Rectal smooth muscle tissue (tissue), 1 donor: ENCODE results near the gene ACTN4.
A peak's percentile ranks its signal among the peaks of the same experiment; 100 is the strongest.
"Not testable (repeated sequence)": the region's sequence is repeated elsewhere in the genome, so short reads cannot be mapped to it uniquely, and the experiment has no call there.

ENCODE experiments used
- H3K27ac ChIP-seq: one replicate; pipeline ENCODE4 v1.7.0; 2013; ENCODE audit warnings: low read depth, low read length, inconsistent platforms
- H3K27me3 ChIP-seq: one replicate; pipeline ENCODE4 v1.7.0; 2013; ENCODE audit warnings: low read length; ENCODE audit not compliant: control insufficient read depth, insufficient read depth
- H3K36me3 ChIP-seq: one replicate; pipeline ENCODE4 v1.7.0; 2013; ENCODE audit warnings: low read length; ENCODE audit not compliant: control insufficient read depth, insufficient read depth
- H3K4me1 ChIP-seq: one replicate; pipeline ENCODE4 v1.7.0; 2013; ENCODE audit warnings: low read length; ENCODE audit not compliant: control insufficient read depth, insufficient read depth
- H3K4me3 ChIP-seq: one replicate; pipeline ENCODE4 v1.7.0; 2013; ENCODE audit warnings: low read length
- H3K9ac ChIP-seq: one replicate; pipeline ENCODE4 v1.7.0; 2013; ENCODE audit warnings: low read length

ACTN4 gene

GRCh38 chr19:38647368-38647965, at the start of gene ACTN4:
ACTN4 (plus strand) TSS chr19:38647649; CDS start chr19:38647746, 97 bp downstream.
- Histone ChIP-seq H3K9ac (peak within 1 kb of the TSS; percentile 82), H3K4me1 (peaks cover 18% of the 10 kb centered on the region), H3K4me3 (peak within 1 kb of the TSS; percentile 75), H3K36me3 (no peaks in the 10 kb centered on the region), H3K27me3 (no peaks in the 10 kb centered on the region), H3K27ac (peak within 1 kb of the TSS; percentile 93)

- H3K27ac ChIP-seq: no peak overlapping the region
- no peak overlapping the region for H3K9ac ChIP-seq
- H3K36me3 ChIP-seq: no peaks in the 10 kb centered on the region
- H3K4me1 ChIP-seq: no peaks in the 10 kb centered on the region
- H3K27me3 ChIP-seq: no peaks in the 10 kb centered on the region
- no peak overlapping the region for H3K4me3 ChIP-seq
Measured at GRCh38 chr19:38599722-38600121, 47.7 kb upstream of the ACTN4 start.

- not testable (repeated sequence) for H3K27ac ChIP-seq, H3K27me3 ChIP-seq, H3K36me3 ChIP-seq, H3K4me3 ChIP-seq, H3K9ac ChIP-seq, H3K4me1 ChIP-seq
Measured at GRCh38 chr19:38602856-38603255, 44.6 kb upstream of the ACTN4 start.

GRCh38 chr19:38606131-38606530, 41.3 kb upstream of the ACTN4 start:
- Histone ChIP-seq H3K9ac (no peak overlapping the region), H3K27ac (no peak overlapping the region), H3K36me3 (no peaks in the 10 kb centered on the region), H3K4me3 (no peak overlapping the region), H3K4me1 (no peaks in the 10 kb centered on the region), H3K27me3 (no peaks in the 10 kb centered on the region)

GRCh38 chr19:38614289-38614688, 33.2 kb upstream of the ACTN4 start:
- no peak overlapping the region for H3K4me3 ChIP-seq
- H3K36me3 ChIP-seq: no peaks in the 10 kb centered on the region
- no peak overlapping the region for H3K27ac ChIP-seq
- H3K9ac ChIP-seq: no peak overlapping the region
- no peaks in the 10 kb centered on the region for H3K27me3 ChIP-seq
- H3K4me1 ChIP-seq: peaks cover 7% of the 10 kb centered on the region

- no peak overlapping the region for H3K4me3 ChIP-seq
- H3K27me3 ChIP-seq: no peaks in the 10 kb centered on the region
- peaks cover 12% of the 10 kb centered on the region for H3K4me1 ChIP-seq
- no peak overlapping the region for H3K9ac ChIP-seq
- H3K36me3 ChIP-seq: peaks cover under 1% of the 10 kb centered on the region
- H3K27ac ChIP-seq: no peak overlapping the region
Measured at GRCh38 chr19:38615007-38615581, 32.4 kb upstream of the ACTN4 start.

- H3K36me3 ChIP-seq: peaks cover 8% of the 10 kb centered on the region
- peaks cover 12% of the 10 kb centered on the region for H3K4me1 ChIP-seq
- no peak overlapping the region for H3K4me3 ChIP-seq
- no peaks in the 10 kb centered on the region for H3K27me3 ChIP-seq
- H3K9ac ChIP-seq: no peak overlapping the region
- H3K27ac ChIP-seq: no peak overlapping the region
Measured at GRCh38 chr19:38616265-38616664, 31.2 kb upstream of the ACTN4 start.

GRCh38 chr19:38617283-38617763, 30.1 kb upstream of the ACTN4 start:
- no peak overlapping the region for H3K9ac ChIP-seq
- peaks cover 12% of the 10 kb centered on the region for H3K4me1 ChIP-seq
- H3K27ac ChIP-seq: no peak overlapping the region
- peak overlapping the region; percentile 85 for H3K4me3 ChIP-seq
- H3K36me3 ChIP-seq: peaks cover 18% of the 10 kb centered on the region
- H3K27me3 ChIP-seq: no peaks in the 10 kb centered on the region

- H3K4me1 ChIP-seq: peaks cover 12% of the 10 kb centered on the region
- H3K9ac ChIP-seq: peak within 1 kb of the TSS; percentile 69
- H3K27me3 ChIP-seq: no peaks in the 10 kb centered on the region
- H3K36me3 ChIP-seq: peaks cover 18% of the 10 kb centered on the region
- H3K27ac ChIP-seq: peak within 1 kb of the TSS; percentile 78
- H3K4me3 ChIP-seq: peak within 1 kb of the TSS; percentile 85
Measured at GRCh38 chr19:38617764-38618589, 29.5 kb upstream of the ACTN4 start, which contains the start of gene MAP4K1. MAP4K1 (minus strand) TSS chr19:38617953; CDS start chr19:38617895, 58 bp downstream.

- Histone ChIP-seq H3K27ac (peak within 1 kb of the TSS; percentile 84), H3K27me3 (no peaks in the 10 kb centered on the region), H3K36me3 (peaks cover 21% of the 10 kb centered on the region), H3K4me1 (peaks cover 12% of the 10 kb centered on the region), H3K4me3 (peak within 1 kb of the TSS; percentile 94), H3K9ac (peak within 1 kb of the TSS; percentile 96)
Measured at GRCh38 chr19:38618590-38619360, 28.7 kb upstream of the ACTN4 start, which contains the start of gene EIF3K. EIF3K (plus strand) TSS chr19:38619188; CDS start chr19:38619269, 81 bp downstream.

GRCh38 chr19:38619361-38620174, 27.9 kb upstream of the ACTN4 start:
- Histone ChIP-seq H3K9ac (peak overlapping the region; percentile 96), H3K27me3 (no peaks in the 10 kb centered on the region), H3K27ac (peak overlapping the region; percentile 84), H3K4me1 (peaks cover 12% of the 10 kb centered on the region), H3K36me3 (peaks cover 26% of the 10 kb centered on the region), H3K4me3 (peak overlapping the region; percentile 94)
